Measurements from ENCODE around the gene OVCA2.

OVCA2 gene

GRCh38 chr17:2071455-2072281 is 29.8 kb downstream of the OVCA2 start:
- H3K27ac ChIP-seq, result peak overlapping the region; percentile 11 to 36
- no peaks in the 10 kb centered on the region for H3K9me3 ChIP-seq
- no peak for TF ChIP-seq CTCF (IDR thresholded peaks at IDR 0.05)
- intact Hi-C loops (cut with DNase I; ENCODE audit: low total_unique reads), result no loop called here
- no peaks in the 10 kb centered on the region for H3K27me3 ChIP-seq
- no peak overlapping the region for H3K4me3 ChIP-seq
- H3K4me1 ChIP-seq, result peaks cover 0 to 32% (median 23%) of the 10 kb centered on the region in 4 donors
- H3K36me3 ChIP-seq, result peaks cover 0 to 72% (median 5%) of the 10 kb centered on the region in 3 donors
- no peak for DNase-seq

DNA sequence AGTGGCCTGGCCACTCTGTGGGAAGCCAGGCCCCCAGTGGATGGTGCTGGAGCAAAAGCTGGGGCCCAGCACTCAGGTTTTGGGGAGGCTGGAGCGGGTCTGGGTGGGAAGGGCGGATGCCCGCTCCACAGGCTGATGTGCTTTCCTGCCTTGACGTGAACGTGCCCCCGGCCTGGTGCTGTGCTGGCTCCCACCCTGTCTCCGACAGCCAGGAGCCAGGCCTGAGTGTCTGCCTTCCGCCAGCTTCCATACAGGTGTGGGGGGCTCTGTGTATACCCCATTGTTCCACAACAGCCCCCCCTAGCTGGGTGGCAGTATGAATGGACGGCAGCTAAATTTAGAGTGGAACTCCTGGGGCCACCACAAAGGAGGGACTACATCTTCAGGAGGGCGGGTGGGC is 33.1 kb downstream of the OVCA2 start:
- no peaks in the 10 kb centered on the region for H3K27me3 ChIP-seq
- H3K36me3 ChIP-seq, result peaks cover 4 to 80% (median 34%) of the 10 kb centered on the region in 3 donors
- no peaks in the 10 kb centered on the region for H3K9me3 ChIP-seq
- no peak for DNase-seq
- intact Hi-C loops (cut with DNase I; ENCODE audit: low total_unique reads), result no loop called here
- peak overlapping the region; percentile 24 to 26 for H3K27ac ChIP-seq
- TF ChIP-seq CTCF (IDR thresholded peaks at IDR 0.05), result no peak
- H3K4me3 ChIP-seq, result no peak overlapping the region
- H3K4me1 ChIP-seq, result peaks cover 0 to 13% (median 5%) of the 10 kb centered on the region in 4 donors

DNA sequence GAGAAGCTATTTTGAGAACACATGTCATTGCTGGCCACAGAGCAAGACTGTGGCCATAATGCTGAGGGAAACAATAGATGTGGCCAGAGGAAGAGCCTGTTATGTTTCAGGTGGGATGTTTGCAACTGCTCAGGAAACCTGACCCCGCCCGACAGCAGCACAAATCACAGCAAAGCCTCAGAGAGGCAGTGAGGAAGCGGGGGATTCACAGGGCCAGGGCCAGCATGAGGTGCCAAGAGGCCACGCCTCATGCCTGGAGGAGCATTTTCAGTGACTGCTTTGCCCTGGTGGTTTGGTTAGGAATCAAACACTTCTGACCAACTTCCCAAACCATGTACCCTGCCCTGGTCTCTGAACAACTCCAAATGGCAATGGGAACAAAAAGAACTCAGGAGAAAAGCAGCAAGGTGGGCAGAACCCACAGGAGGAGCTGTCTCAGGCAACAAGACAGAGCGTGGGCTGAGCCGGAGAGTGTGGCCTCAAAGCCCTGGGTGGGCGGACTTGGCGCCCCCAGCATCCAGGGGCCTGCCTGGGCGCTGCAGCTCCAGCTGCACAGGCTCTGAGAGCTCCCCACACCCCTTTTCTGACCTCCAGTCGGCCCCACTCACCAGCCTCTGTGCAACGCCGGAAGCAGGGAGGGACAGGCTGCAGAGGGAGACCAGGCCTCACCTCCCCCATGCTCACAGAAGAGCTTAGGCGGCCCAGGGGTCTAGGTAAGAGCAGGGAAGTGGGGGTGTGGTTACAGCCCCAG is 33.7 kb downstream of the OVCA2 start:
- H3K9me3 ChIP-seq, result no peaks in the 10 kb centered on the region
- no peak overlapping the region for H3K4me3 ChIP-seq
- peaks cover 0 to 13% (median 5%) of the 10 kb centered on the region in 4 donors for H3K4me1 ChIP-seq
- no peaks in the 10 kb centered on the region for H3K27me3 ChIP-seq
- H3K36me3 ChIP-seq, result peaks cover 4 to 81% (median 36%) of the 10 kb centered on the region in 3 donors
- H3K27ac ChIP-seq, result peak overlapping the region; percentile 24 to 26
- intact Hi-C loops (cut with DNase I; ENCODE audit: low total_unique reads), result no loop called here
- DNase-seq, result no peak
- no peak for TF ChIP-seq CTCF (IDR thresholded peaks at IDR 0.05)

DNA sequence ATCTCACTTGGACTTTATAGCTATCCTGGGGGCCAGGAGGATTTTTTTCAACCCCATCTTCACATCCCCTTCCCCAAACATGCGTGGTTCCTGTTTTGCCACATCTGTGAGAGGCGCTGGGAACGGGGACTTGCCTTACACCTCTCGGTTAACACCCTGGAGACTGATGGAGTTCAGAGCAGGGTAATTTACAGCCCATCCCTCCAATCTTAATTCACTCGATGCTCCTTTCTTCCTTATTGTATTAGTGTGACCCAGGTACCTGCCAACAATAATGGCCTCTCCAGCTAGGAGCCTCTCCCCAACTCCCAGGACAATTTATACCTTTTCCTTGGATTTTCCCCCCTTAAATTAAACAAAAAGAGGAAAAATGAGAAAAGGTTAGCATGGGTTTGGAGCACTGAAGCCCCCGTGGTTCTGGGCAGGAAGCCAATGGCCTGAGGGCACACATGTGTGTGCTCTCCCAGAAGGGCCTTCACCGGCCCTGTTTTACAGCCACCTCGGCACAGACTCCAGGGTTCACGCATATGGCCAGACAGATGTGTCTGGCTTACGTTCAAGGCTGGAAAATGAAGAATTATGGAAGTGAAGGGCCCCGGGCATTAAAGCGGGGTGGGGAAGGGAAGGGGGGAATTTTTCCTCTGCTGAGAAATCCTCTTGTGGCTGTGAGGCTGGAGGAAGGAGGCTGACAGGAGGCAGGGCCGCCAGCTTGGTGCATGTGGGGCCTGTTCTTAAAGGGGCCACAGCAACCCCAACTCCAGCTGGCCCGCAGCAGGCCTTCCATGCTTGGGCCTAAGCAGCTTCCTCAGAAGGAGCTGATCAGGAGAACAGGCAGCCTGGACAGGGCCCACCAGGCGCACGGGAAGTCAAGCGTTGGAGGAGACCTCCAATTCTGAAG is 34.5 kb downstream of the OVCA2 start:
- Histone ChIP-seq H3K36me3 (peaks cover 13 to 81% (median 44%) of the 10 kb centered on the region in 3 donors), H3K4me1 (peaks cover 0 to 13% (median 5%) of the 10 kb centered on the region in 4 donors), H3K27me3 (no peaks in the 10 kb centered on the region), H3K9me3 (no peaks in the 10 kb centered on the region), H3K27ac (peak overlapping the region in 1 of 2 donors; percentile 26), H3K4me3 (no peak overlapping the region)
- intact Hi-C loops (cut with DNase I; ENCODE audit: low total_unique reads), result no loop called here
- no peak for DNase-seq
- TF ChIP-seq CTCF (IDR thresholded peaks at IDR 0.05), result no peak

DNA sequence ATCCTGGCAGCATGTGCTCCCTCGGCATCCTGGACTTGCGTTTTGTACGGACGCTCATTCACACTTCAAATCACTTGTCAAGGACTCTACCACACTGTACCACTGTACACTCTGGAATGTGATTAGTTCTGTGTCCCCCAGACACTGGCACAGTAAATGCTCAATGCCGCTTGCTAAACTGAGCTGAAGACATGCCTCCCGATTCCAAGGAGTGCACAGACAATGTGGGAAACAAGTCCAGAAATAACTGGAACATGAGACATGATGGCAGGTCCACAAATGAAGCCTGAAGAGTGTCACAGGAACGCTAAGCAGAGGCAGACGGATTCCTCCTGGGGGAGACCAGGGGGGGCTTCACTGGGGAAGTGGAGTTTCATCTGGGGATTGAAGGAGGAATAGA is 35.2 kb downstream of the OVCA2 start:
- no peaks in the 10 kb centered on the region for H3K27me3 ChIP-seq
- H3K4me3 ChIP-seq, result no peak overlapping the region
- intact Hi-C loops (cut with DNase I; ENCODE audit: low total_unique reads), result no loop called here
- no peak overlapping the region for H3K27ac ChIP-seq
- TF ChIP-seq CTCF (IDR thresholded peaks at IDR 0.05), result no peak
- no peak for DNase-seq
- H3K4me1 ChIP-seq, result peaks cover 0 to 13% (median 5%) of the 10 kb centered on the region in 4 donors
- H3K9me3 ChIP-seq, result no peaks in the 10 kb centered on the region
- peaks cover 19 to 81% (median 48%) of the 10 kb centered on the region in 3 donors for H3K36me3 ChIP-seq
